NCI-H146 treated with DMSO at 0.1 percent for 48 hours (cell line): ENCODE results near the gene XBP1.
"Not testable (repeated sequence)": the region's sequence is repeated elsewhere in the genome, so short reads cannot be mapped to it uniquely, and the experiment has no call there.

Experiments
- DNase-seq: peaks from one replicate; lab custom pipeline; 2025; ENCODE audit not compliant: unreplicated experiment; lab: John Stamatoyannopoulos, UW

XBP1 gene

GRCh38 chr22:28800308-28801041 is at the start of gene XBP1:
XBP1 (minus strand) TSS chr22:28800569.
- peak; percentile 56 for DNase-seq

DNA sequence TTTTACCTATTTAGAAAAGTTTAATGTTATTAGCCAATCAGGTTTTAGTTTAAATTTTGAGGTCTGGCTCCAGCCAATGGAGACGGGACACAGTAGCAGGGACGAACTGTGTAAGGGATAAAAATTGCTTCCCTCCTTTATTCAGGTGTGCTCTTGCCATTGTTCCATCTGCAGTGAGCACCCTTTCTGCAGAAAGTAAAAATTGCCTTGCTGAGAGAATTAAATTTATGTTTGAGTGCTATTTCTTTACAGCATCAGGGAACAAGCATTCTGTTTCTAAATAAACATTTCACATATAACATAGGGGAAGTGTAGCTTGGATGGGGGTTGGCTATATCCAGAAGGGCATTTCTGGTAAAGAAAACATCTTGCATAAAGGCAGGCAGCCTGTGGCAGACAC is 46.6 kb upstream of the XBP1 start:
- no peak for DNase-seq

GRCh38 chr22:28844277-28844676 is 43.9 kb upstream of the XBP1 start:
- not testable (repeated sequence) for DNase-seq

- no peak for DNase-seq
Observed at GRCh38 chr22:28843633-28844032, 43.3 kb upstream of the XBP1 start.

GRCh38 chr22:28841111-28841510 is 40.7 kb upstream of the XBP1 start:
- DNase-seq, result no peak

GRCh38 chr22:28838971-28839370 is 38.6 kb upstream of the XBP1 start:
- DNase-seq, result no peak

DNA sequence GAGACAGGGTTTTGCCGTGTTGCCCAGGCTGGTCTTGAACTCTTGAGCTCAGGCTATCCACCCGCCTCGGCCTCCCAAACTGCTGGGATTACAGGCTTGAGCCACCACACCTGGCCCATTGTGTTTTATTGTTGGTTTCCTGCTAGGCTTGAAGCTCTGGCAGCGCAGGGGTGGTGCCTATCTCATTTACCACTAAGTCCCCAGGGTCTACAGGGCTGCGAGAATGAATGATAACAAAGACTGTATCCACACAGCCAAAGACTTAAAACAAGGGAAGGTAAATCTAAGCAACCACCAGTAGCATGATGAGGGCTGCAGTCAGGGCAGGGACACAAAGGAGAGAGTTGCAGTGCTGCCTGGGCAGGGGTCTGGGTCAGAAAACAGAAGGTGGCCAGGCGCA is 37.3 kb upstream of the XBP1 start:
- no peak for DNase-seq

GRCh38 chr22:28835630-28836189 is 35.3 kb upstream of the XBP1 start:
- no peak for DNase-seq

- DNase-seq, result no peak
Observed at GRCh38 chr22:28833276-28833923, 33.0 kb upstream of the XBP1 start.

- no peak for DNase-seq
Observed at GRCh38 chr22:28832731-28833130, 32.4 kb upstream of the XBP1 start.

DNA sequence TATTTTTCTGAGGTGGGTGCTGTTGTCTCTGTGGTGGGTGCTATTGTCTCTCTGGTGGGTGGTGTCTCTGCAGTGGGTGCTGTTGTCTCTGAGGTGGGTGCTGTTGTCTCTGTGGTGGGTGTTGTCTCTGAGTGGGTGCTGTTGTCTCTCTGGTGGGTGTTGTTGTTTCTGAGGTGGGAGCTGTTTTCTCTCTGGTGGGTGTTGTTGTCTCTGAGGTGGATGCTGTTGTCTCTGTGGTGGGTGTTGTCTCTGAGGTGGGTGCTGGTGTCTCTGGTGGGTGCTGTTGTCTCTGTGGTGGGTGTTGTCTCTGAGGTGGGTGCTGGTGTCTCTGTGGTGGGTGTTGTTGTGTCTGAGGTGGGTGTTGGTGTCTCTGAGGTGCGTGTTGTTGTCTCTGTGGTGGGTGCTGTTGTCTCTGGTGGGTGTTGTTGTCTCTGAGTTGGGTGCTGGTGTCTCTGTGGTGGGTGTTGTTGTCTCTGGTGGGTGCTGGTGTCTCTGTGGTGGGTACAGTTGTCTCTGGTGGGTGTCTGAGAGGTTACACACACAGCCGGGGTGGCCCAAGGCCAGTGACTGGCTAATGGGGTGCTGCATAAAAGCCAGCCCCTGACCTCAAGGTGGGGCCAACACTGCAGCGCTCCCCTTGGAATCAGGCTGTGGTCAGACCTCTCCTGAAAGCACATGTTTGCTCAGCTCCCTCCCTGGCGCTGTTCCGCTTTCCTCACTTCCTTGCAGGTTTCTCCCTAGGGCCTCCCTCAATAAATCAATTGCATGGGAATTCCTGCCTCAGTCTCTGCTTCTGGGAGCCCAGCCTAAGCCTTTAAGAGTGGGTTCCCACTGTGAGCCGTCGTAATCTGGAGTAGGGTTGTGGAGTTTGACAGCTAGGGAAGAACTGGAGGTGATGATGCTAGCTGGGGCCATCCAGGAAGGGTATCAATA is 31.0 kb upstream of the XBP1 start:
- no peak for DNase-seq

- no peak for DNase-seq
Observed at GRCh38 chr22:28830441-28830840, 30.1 kb upstream of the XBP1 start.

DNA sequence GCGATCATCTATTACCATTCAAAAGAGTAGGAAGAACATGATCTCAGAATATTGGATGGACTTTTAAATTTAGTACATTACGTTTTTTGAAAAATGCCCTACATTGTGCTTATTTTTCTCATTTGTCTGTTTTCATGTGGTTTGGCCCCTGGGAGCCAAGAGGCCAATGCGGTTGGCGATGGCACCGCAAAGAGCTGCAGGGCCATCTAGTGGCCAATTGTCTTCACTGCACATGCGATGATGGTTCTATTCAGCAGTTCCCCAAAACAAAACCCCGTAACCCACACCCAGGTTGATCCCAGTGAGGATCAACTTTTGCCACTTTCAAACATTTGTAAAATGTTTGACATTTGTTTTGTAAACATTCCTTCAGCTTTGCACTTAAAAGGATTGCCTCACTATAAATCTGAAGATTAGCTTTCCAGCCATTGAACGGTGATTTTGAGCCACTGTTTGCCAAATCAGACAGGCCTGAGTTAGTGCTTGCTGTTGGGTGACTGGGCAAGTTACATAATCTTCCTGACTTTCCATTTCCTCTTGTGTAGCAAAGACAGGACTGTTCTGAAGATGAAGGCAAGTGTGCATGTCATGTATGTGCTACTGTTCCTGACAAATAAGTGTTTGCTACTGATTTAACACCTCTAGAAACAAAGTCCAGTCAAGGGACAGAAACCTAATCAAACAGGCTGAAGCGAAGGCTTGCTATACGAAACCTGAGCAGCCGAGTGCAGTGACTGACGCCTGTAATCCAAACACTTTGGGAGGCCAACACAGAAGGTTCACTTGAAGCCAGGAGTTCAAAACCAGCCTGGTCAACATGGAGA is 29.2 kb upstream of the XBP1 start:
- peak; percentile 15 for DNase-seq

GRCh38 chr22:28826921-28827320 is 26.6 kb upstream of the XBP1 start:
- no peak for DNase-seq

DNA sequence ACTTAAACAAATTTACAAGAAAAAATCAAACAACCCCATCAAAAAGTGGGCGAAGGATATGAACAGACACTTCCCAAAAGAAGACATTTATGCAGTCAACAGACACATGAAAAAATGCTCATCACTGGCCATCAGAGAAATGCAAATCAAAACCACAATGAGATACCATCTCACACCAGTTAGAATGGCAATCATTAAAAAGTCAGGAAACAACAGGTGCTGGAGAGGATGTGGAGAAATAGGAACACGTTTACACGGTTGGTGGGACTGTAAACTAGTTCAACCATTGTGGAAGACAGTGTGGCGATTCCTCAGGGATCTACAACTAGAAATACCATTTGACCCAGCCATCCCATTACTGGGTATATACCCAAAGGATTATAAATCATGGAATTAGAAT is 26.1 kb upstream of the XBP1 start:
- DNase-seq, result not testable (repeated sequence)

DNA sequence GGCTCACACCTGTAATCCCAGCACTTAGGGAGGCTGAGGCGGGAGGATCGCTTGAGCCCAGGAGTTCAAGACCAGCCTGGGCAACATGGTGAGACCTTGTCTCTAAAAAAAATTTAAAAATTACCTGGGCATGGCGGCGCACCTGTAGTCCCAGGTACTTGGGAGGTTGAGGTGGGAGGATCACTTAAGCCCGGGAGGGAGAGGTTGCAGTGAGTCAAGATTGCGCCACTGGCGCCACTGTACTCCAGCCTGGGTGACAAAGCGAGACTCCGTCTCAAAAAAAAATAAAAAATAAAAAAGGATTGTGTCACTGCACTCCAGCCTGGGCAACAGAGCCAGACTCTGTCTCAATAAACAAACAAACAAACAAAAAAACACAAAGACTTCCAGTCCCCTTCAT is 24.1 kb upstream of the XBP1 start:
- not testable (repeated sequence) for DNase-seq

- peak; percentile 93 for DNase-seq
Observed at GRCh38 chr22:28822930-28823551, 22.7 kb upstream of the XBP1 start.

DNA sequence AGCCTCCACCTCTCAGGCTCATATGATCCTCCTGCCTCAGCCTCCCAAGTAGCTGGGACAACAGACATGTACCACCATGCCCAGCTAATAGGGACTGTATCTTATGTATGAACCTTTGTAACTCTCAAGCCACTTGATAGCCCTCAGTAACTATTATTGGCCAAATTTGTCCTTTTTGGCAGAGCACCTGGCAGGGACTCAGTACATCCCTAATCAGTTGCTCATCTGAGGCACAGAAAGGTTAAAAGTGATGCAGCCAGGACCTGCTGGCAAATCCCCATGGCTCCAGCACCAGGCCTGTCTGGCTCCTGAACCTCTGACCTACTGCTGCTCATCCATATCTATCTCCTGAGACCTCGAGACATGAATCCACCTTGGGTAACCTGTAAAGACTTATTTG is 21.1 kb upstream of the XBP1 start:
- no peak for DNase-seq

DNA sequence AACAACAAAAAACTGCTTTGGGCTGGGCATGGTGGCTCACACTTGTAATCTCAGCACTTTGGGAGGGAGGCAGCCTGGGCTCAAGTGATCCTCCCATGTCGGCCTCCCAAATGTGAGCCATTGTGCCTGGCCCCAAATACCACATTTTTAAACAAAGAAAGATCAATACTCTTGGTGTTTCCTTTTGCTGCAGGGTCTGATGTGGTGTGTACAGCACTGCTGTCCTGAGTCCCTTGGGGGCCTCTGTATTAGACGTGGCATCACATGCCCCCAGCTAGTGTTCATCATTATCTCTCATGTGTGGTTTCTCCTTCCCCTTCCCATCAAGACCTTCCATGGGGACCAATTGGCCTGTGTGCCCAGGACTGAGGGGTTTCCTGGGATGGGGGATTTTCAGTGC is 20.5 kb upstream of the XBP1 start:
- no peak for DNase-seq
